ENCODE results near the gene SMOC2.

GRCh38 chr6:168578036-168578435 is 137.1 kb downstream of the SMOC2 start:
- TF ChIP-seq POLR2A (IDR thresholded peaks at IDR 0.05; ENCODE audit: borderline replicate concordance, extremely low read depth, insufficient read depth, insufficient read length): no peak
- TF ChIP-seq POLR2AphosphoS5 (IDR thresholded peaks at IDR 0.05; ENCODE audit: low read depth, low read length): no peak
- TF ChIP-seq, protein P1, sequence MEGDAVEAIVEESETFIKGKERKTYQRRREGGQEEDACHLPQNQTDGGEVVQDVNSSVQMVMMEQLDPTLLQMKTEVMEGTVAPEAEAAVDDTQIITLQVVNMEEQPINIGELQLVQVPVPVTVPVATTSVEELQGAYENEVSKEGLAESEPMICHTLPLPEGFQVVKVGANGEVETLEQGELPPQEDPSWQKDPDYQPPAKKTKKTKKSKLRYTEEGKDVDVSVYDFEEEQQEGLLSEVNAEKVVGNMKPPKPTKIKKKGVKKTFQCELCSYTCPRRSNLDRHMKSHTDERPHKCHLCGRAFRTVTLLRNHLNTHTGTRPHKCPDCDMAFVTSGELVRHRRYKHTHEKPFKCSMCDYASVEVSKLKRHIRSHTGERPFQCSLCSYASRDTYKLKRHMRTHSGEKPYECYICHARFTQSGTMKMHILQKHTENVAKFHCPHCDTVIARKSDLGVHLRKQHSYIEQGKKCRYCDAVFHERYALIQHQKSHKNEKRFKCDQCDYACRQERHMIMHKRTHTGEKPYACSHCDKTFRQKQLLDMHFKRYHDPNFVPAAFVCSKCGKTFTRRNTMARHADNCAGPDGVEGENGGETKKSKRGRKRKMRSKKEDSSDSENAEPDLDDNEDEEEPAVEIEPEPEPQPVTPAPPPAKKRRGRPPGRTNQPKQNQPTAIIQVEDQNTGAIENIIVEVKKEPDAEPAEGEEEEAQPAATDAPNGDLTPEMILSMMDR (IDR thresholded peaks at IDR 0.05 in 2 of 3, conservative IDR thresholded peaks at IDR 0.05 in 1 of 3; ENCODE audit: borderline replicate concordance in 1 of 3, insufficient read depth in 1 of 3, low read depth in 2 of 3, low read length in 2 of 3): no peak
